Measurements from ENCODE around the gene HOTAIR. TPM values are rescaled to one million over a fixed set of nuclear protein-coding genes. Genes with fewer than 3 reads are reported as not detected.

HOTAIR gene
- total and polyA plus RNA-seq, 4 donors, result not detected

- Histone ChIP-seq H3K9me3 (ENCODE audit: control insufficient read depth in 4 of 4, low read length in 3 of 4) (no peaks in the 10 kb centered on the region), H3K27ac (ENCODE audit: low read depth in 1 of 2, low read length in 2 of 2) (no peak overlapping the region), H3K9ac (ENCODE audit: low read depth in 1 of 2, low read length in 2 of 2) (no peak overlapping the region), H3K4me1 (ENCODE audit: control insufficient read depth in 4 of 4, insufficient read depth in 4 of 4, low read length in 3 of 4) (peaks cover 0 to 3% (median 0%) of the 10 kb centered on the region in 4 donors), H3K36me3 (ENCODE audit: control insufficient read depth in 4 of 4, insufficient read depth in 3 of 4, low read depth in 1 of 4, low read length in 3 of 4) (no peaks in the 10 kb centered on the region), H3K27me3 (ENCODE audit: control insufficient read depth in 4 of 4, insufficient read depth in 4 of 4, low read length in 3 of 4) (peaks cover 6 to 36% (median 20%) of the 10 kb centered on the region in 4 donors), H3K4me3 (ENCODE audit: low read depth in 1 of 3, low read length in 3 of 3) (no peak overlapping the region)
- no peak for TF ChIP-seq HNF4G (IDR thresholded peaks at IDR 0.05)
- no peak for TF ChIP-seq RXRA (IDR thresholded peaks at IDR 0.05)
- TF ChIP-seq HNF4A (conservative IDR thresholded peaks at IDR 0.05), result no peak
- TF ChIP-seq EGR1 (IDR thresholded peaks at IDR 0.05; ENCODE audit: low read depth in 2 of 2), result no peak
- no peak for TF ChIP-seq RAD21 (IDR thresholded peaks at IDR 0.05)
- TF ChIP-seq YY1 (IDR thresholded peaks at IDR 0.05), result no peak
- TF ChIP-seq SP1 (IDR thresholded peaks at IDR 0.05), result no peak
- no peak for TF ChIP-seq CTCF (IDR thresholded peaks at IDR 0.05; ENCODE audit: low read depth, low read length, missing input control)
- TF ChIP-seq MAX (IDR thresholded peaks at IDR 0.05), result no peak
- TF ChIP-seq GABPA (IDR thresholded peaks at IDR 0.05 in 1 of 2, conservative IDR thresholded peaks at IDR 0.05 in 1 of 2), result no peak
- DNase-seq (ENCODE audit: low spot score), result no peak
- 8% methylated on average over 91 of the region's 91 CpGs for WGBS
Observed at GRCh38 chr12:53939141-53940108, 35.3 kb downstream of the HOTAIR start.

GRCh38 chr12:53938326-53939140 is 36.2 kb downstream of the HOTAIR start, which contains the start of gene HOXC13:
HOXC13 (plus strand) TSS chr12:53938831; CDS start chr12:53938907, 76 bp downstream.
- DNase-seq (ENCODE audit: low spot score), result no peak
- TF ChIP-seq FOXA2 (IDR thresholded peaks at IDR 0.05), result no peak
- no peak for TF ChIP-seq FOXA1 (IDR thresholded peaks at IDR 0.05)
- no peak for TF ChIP-seq GABPA (IDR thresholded peaks at IDR 0.05 in 1 of 2, conservative IDR thresholded peaks at IDR 0.05 in 1 of 2)
- TF ChIP-seq SP1 (IDR thresholded peaks at IDR 0.05), result no peak
- no peak for TF ChIP-seq RAD21 (IDR thresholded peaks at IDR 0.05)
- no peak for TF ChIP-seq YY1 (IDR thresholded peaks at IDR 0.05)
- no peak for TF ChIP-seq RXRA (IDR thresholded peaks at IDR 0.05)
- TF ChIP-seq MAX (IDR thresholded peaks at IDR 0.05), result no peak
- no peak for TF ChIP-seq REST (IDR thresholded peaks at IDR 0.05)
- no peak for TF ChIP-seq ATF3 (IDR thresholded peaks at IDR 0.05)
- TF ChIP-seq CTCF (IDR thresholded peaks at IDR 0.05; ENCODE audit: low read depth, low read length, missing input control), result no peak
- Histone ChIP-seq H3K36me3 (ENCODE audit: control insufficient read depth in 4 of 4, insufficient read depth in 3 of 4, low read depth in 1 of 4, low read length in 3 of 4) (no peaks in the 10 kb centered on the region), H3K27me3 (ENCODE audit: control insufficient read depth in 4 of 4, insufficient read depth in 4 of 4, low read length in 3 of 4) (peaks cover 0 to 34% (median 20%) of the 10 kb centered on the region in 4 donors), H3K9ac (ENCODE audit: low read depth in 1 of 2, low read length in 2 of 2) (no peak within 1 kb of the TSS), H3K9me3 (ENCODE audit: control insufficient read depth in 4 of 4, low read length in 3 of 4) (peaks cover 0 to 3% (median 0%) of the 10 kb centered on the region in 4 donors), H3K4me3 (ENCODE audit: low read depth in 1 of 3, low read length in 3 of 3) (no peak within 1 kb of the TSS), H3K27ac (ENCODE audit: low read depth in 1 of 2, low read length in 2 of 2) (no peak within 1 kb of the TSS), H3K4me1 (ENCODE audit: control insufficient read depth in 4 of 4, insufficient read depth in 4 of 4, low read length in 3 of 4) (peaks cover 0 to 3% (median 0%) of the 10 kb centered on the region in 4 donors)
- 10% methylated on average over 56 of the region's 56 CpGs for WGBS
